ENCODE data around the gene DIS3L2.
"Not testable (repeated sequence)": the region's sequence is repeated elsewhere in the genome, so short reads cannot be mapped to it uniquely, and the experiment has no call there.

The DIS3L2 gene

GRCh38 chr2:232334885-232335205, 373.3 kb downstream of the DIS3L2 start:
- DNase-seq, result not testable (repeated sequence)

DNA sequence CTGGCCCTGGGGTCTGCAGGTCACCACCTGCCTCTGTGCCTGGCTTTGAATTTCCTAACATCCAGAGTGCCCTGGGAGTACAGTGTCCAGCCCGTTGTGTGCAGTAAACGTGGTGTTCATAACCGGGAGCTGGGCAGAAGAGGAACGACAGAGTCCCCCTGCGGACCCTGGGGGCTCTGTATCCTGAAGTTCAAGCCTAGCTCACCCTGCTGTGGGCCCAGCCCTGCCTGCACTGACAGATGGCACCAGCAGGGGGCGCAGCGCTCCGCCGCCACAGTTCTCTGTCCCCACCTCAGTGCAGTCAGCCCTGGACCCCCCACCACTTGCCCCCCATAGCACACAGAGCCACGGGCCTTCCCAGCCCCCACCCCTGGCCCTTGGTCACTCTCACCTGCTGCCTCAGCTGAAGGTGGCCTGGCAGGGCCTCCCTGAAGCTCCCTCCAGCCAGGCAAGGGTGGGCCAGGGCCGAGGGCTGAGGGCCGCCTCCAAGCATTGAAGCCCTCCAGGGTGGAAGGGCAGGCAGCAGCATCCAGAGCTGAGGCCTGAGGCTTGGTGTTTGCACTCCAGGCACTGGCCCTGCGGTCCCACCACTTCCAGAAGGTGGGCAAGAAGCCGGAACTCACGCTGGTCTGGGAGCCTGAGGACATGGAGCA, 373.8 kb downstream of the DIS3L2 start:
- DNase-seq, result not testable (repeated sequence)

DNA sequence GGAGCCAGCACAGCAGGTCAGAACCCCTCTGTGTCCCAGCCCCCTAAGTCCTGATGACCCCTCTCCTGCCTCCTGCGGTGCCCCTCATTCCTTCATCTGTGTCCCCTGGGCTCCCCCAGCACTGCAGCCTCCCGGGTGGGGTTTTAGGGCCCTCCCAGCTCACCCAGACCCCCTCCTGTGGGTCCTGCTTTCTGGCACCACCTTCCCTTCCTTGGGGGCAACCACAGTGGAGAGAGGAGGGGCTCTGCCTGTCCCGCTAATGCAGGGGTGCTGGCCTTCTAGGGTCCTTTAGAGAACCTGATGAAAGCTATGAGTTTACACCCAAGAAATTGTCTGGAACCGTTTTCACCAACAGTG, 374.3 kb downstream of the DIS3L2 start:
- no peak for DNase-seq

DNA sequence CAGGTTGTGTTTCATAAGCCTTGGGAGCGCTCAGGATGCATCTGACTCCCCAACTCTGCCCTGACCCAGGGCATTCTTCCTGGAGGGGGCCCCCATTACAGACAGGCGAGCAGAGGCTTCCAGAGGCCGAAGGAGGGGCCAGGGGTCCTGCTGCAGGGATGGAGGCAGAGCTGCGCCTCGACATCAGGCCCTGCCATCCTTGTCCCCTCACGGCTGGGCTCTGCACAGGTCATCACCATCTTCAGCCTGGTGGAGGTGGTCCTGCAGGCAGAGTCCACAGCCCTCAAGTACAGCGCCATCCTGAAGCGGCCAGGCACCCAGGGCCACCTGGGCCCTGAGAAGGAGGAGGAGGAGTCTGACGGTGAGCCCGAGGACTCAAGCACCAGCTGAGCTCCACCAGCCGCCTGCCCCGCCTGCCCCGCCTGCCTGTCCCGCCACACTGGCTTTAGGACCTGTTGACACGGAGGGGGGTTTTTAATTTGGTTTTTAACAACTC, 374.8 kb downstream of the DIS3L2 start:
- no peak for DNase-seq

- DNase-seq, result no peak
These were observed 375.6 kb downstream of the DIS3L2 start for GRCh38 chr2:232336981-232337720.

DNA sequence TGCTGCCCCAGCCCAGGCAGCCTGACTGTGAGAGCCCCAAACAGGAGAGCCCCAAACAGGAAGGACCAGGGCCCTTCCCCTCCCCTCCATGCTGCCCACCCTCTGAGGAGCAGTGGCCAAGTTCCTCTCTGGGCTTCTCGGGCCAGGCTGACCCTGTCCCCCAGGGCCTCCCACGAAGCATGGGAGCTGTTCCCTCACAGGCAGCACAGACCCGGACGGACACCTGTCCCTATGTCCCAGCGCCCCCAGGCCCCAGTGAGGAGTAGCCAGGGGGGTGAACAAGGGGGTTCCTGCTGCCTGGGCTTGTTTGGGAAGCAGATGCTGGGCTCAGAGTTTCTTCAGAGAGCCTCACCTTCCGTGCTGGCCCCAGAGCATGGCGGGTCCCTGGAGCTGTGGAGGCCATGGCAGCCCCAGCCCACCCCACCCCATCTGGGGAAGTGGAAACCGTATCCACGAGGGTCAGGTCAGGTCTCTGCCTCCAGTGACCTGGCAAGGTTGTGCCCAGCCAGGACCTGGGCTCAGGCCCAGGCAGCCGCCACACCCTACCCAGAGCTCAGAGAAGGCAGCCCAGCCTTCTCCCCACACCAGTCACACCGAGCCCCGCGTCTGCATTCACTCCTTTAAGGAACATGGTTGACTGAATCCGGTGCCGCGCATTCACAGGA, 376.7 kb downstream of the DIS3L2 start:
- not testable (repeated sequence) for DNase-seq

DNA sequence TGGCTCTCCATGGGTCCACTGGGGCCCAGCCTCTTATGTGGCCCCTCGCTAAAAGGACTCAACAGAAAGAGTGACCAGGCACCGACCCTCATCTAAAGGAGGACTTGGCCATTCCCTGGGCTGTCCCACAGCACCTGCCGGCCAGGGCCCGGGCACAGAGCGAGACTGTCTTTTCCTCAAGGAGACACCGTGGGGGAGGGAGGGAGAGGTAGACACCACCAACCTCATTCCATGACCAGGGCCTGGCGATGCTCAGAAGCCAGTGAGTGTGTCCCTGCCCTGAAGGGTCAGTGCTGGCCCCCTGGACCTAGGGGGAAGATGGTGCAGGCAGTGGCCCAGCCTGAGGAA, 377.2 kb downstream of the DIS3L2 start:
- no peak for DNase-seq

- no peak for DNase-seq
These were observed 377.9 kb downstream of the DIS3L2 start for GRCh38 chr2:232339121-232340081.

DNA sequence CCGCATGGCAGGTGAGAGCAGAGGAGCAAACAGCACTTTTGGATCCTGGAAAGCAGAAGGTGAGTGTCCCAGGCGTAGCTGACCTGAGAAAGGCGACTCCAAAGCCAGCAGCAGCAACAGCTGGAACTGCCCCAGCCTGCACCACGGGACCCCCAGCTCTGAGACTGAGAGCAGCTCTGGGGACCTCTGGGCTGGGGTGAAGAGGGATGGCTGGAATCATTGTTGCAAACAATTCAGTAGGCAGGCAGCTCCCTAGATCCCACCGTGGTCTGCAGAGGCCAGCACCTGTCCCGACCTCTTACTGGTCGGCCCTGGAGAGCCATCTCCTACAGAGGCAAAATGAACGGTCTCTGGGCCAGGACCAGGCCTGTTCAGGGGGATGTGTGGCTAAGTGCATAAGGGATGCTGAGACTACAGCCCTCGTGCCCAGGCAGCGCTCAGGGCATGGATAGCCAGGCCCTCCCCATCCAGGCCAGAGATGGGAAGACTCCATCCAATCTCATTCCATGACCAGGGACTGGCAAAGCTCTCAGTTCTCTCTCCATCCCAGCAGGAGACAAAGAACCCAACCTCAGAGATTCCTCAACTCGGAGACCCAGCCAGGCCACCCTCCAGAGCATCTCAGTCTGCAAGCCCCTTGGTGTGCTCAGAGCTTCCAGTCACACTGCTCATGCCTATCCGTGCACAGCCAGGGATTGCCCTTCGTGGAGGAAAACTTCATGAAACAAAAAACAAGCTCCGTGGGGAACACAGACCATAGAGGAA, 378.8 kb downstream of the DIS3L2 start:
- no peak for DNase-seq

DNA sequence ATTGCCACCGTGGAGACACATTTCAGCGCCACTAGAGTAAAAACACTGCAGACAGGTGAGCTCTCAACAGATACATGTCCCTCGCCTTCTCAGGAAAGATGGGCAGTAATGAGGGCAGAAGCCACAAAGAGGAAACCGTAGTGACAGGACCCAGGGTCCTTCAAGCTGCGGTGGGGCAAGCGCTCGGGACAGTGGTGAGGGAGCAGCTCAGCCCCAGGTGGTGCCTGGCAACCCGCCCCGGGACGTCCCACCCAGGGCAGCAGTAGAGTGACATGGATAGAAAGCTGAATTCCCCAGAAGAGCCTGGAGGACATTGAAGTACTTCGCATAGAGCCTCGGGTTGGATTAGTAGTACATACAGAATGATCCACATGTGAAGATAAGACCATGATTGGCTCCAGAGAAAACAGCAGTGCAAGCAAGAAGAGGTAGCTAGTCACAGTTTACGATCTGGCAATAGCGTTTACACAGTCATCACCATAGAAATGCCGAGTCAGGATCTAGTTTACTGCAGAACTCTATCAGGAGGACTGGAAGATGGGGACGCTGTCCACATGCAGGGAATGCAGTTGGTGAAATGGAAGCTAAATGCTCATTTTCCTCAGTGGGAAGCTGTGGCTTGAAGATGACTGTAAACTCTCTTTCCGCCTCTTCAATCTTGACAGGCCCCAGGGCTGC, 379.7 kb downstream of the DIS3L2 start:
- DNase-seq, result no peak

- DNase-seq, result no peak
These were observed 380.2 kb downstream of the DIS3L2 start for GRCh38 chr2:232341739-232342126.

DNA sequence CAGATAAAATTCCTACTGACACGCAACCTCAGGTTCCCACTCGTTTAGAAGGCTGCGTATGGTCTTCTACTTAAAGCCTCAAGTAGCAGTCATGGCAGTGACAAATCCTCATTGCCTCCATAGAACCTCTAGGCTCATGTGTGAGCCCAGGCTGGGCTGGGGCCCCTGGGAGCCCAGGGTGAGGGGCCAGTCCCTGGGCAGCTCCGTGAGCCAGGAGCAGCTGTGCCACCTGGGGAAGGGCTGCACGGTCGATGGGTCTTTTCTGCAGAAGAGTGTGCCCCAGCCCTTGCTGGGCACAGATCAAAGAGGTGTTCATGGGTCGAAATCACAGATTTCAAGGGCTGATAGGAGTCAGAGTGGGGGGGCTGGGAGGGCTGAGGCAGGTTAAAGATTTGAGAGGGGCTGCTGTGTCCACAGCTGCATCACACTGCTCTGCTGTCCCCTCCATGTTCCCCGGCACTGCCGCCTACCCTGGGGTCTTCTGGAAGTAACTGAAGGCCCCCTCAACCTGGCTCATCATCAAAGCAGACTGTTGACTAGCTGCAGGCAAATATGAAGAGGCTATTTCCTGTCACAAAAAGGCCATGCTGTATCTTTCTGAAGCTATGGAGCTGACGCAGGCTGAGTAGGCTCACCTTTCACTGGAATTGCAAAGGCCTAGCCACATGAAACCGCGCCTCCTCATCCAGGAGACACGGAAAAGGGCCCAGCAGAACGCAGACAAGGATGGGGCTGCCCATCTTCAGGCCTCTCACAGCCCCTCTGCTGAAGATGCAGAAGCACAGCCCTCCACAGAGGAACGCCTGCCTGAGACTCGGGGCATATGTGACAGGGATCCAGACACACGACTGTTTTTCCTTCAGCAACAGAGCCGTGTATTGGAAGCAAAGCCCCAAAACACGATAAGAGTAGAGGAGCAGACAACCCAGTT, 381.4 kb downstream of the DIS3L2 start:
- DNase-seq, result no peak

DNA sequence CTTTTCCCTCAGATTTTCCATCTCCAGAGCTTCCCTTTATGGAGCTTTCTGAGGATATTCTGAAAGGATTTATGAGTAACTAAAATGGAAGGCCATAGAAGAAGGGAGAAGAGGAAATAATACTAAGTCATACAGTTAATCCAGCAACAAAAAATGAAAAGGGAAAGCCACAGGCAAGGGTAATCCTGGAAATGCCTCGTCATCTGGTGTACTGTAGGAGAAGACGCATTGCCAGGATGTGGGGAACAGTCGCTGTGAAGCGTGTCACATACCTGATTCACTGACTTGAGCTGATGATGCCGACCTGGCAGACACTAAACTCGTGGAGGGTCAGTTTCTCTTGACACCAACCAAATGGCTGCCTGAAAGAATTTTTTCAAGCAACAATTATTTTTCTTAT, 382.3 kb downstream of the DIS3L2 start:
- DNase-seq, result no peak

DNA sequence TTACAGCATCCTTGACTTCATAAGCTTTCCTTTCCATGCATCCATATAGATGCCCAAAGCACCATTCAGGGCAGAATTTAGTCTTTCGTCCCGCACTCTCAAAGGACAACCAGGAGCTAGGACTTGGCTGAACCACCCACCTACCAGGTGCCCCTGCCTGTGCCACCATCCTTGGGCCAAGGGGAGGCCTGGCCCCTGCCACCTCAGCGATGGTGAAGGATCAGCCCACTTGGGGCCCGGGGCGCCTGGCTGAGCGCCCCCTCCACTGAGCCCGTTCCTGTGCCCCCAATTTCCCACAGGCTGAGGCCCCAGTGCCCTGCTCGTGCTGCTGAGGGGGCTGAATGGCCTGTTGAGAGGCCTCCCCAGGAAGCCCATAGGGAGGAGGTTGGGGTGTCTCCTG, 383.7 kb downstream of the DIS3L2 start:
- no peak for DNase-seq

GRCh38 chr2:232347369-232347768, 385.9 kb downstream of the DIS3L2 start:
- no peak for DNase-seq

DNA sequence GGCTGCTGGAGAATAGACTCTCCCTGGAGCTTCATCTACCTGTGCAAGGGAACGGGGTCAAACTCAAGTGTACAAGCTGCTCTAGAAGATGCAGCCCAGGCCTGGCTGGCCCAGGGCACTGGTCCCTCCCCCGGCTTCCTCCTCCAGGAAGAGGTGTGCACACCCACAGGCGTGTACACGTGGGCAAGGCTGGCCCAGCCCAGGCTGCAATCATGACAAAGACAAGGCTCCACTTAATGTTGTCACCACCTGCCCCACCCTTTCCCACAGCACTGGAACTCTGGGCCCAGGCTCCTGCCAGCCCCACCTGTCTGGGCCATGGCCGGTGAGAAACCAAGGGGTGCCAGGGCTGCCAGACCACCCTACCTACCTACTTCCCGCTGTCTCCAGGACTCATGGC, 387.4 kb downstream of the DIS3L2 start:
- DNase-seq, result no peak

- DNase-seq, result no peak
These were observed 388.0 kb downstream of the DIS3L2 start for GRCh38 chr2:232349546-232349945.

DNA sequence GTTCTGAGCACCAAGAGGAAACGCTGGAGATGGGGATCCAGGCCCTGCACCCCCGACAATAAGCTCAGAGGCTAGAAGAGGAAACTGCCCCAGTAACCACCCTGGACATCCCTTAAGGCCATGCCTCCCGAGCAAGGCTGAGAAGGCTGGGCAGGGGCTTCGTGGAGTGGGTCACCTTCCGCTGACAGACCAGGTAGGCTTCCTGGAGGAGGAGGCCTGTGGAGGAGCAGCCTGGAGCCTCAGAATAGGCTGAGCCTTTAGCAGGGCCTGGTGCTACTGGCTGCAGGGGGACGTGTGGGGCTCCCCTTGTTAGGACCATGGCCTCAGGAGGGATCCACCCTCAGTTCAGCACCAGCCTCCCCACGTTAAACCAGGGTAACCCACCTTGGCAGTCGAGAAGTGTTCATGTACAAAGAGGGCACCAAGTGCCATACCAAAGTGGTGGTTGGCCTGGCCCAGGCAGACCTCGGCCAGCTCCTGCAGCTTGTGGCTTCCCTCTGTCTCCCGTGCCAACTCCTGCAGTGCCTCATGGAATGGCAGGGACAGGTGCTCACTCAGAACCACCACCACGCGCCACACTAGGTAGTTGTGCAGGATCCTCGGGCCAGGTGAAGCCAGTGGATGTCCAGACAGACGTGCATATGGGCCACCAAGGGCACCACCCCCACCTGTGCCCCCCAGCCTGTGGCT, 388.6 kb downstream of the DIS3L2 start:
- no peak for DNase-seq
